Suprapubic skin (tissue), 4 donors: ENCODE data around the gene TMEM95. TPM values are rescaled to one million over a fixed set of nuclear protein-coding genes. Genes with fewer than 3 reads are reported as not detected.
"Not testable (repeated sequence)": the region's sequence is repeated elsewhere in the genome, so short reads cannot be mapped to it uniquely, and the experiment has no call there.

Experiments
- DNase-seq, 2 donors: peaks; one replicate each; pipeline ENCODE4 v3.0.0-alpha.2; 2019; ENCODE audit warnings: low spot score in 2 of 2
- H3K27ac ChIP-seq: fragments of 200-600 bp; sonication (generic); one replicate; pipeline ENCODE4 v1.5.1; 2019
- H3K27me3 ChIP-seq: fragments of 200-600 bp; sonication (generic); one replicate; pipeline ENCODE4 v1.5.1; 2019
- H3K36me3 ChIP-seq: fragments of 200-600 bp; sonication (generic); one replicate; pipeline ENCODE4 v1.5.1; 2019
- H3K4me1 ChIP-seq: fragments of 200-600 bp; sonication (generic); one replicate; pipeline ENCODE4 v1.5.1; 2019
- H3K4me3 ChIP-seq: fragments of 200-600 bp; sonication (generic); one replicate; pipeline ENCODE4 v1.5.1; 2019; ENCODE audit warnings: mild to moderate bottlenecking
- H3K9me3 ChIP-seq: fragments of 200-600 bp; sonication (generic); one replicate; pipeline ENCODE4 v1.5.1; 2019
- EP300 ChIP-seq: sonication (generic); formaldehyde crosslinking; IDR thresholded peaks from one replicate; pipeline ENCODE4 v1.6.1; 2017; ENCODE audit warnings: antibody characterized with exemption
- POLR2A ChIP-seq, 2 donors: fragments of 450-650 bp; IDR thresholded peaks; one replicate each; pipeline ENCODE4 v1.6.1; 2017; ENCODE audit warnings: antibody characterized with exemption in 2 of 2, mild to moderate bottlenecking in 2 of 2, moderate library complexity in 2 of 2
- POLR2AphosphoS5 ChIP-seq, 3 donors: sonication (generic); formaldehyde crosslinking; IDR thresholded peaks; one replicate each; pipeline ENCODE4 v1.6.1; 2017; ENCODE audit warnings: antibody characterized with exemption in 3 of 3
- WGBS: methylation state at CpG from one replicate; pipeline ENCODE4 v1.1.5; 2018; 5-methylcytosine and 5-hydroxymethylcytosine counted together
- total RNA-seq, 4 donors: library from RNA; depleted of rRNA; stranded (reverse); fragments of >200 nt; gene quantifications; one replicate each; pipeline ENCODE4 v1.1.0, GENCODE V29; 2016
- TF ChIP-seq, protein P1 (sequence below), 2 donors: fragments of 200-600 bp in 1 of 2; fragments of 450-650 bp in 1 of 2; sonication (generic) in 1 of 2; IDR thresholded peaks; one replicate each; pipeline ENCODE4 v1.5.1; 2016 to 2019; ENCODE audit warnings: antibody characterized with exemption in 2 of 2, mild to moderate bottlenecking in 1 of 2, moderate library complexity in 1 of 2

The TMEM95 gene
- total RNA-seq, 4 donors from 2014 or later: 0.44 TPM; not detected in 3

DNA sequence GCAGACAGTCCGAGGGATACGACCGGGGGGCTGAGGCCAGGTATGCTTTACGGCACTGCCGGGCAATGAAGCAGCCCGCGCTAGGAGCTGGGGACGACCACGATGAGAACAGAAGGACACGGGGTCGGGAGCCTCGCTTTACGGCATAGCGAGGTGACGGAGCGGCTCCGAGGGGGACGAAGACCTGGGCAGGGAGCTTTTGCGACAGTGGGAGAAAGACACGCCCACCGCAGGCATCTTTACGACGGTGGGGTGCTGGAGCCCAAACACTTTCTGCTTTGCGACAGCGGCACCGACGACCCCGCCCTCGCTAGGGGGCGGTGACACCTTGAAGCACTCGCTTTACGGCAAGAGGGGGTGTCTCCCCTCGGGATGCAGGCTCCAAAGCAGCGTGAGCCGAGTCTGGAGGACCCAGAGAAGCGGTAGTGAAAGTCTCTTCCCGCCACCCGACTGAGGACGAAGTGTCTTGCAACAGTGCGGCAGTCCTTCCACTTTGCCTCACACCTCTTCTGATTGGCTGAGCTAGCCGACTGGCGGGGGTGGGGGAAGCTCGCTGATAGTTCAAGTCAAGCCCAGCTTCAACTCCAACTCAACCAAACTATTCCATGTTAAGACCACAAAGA, 25.5 kb upstream of the TMEM95 start:
- Histone ChIP-seq H3K9me3 (no peaks in the 10 kb centered on the region), H3K36me3 (peaks cover 16% of the 10 kb centered on the region), H3K4me3 (peak overlapping the region; percentile 71), H3K27ac (peak overlapping the region; percentile 86), H3K4me1 (peaks cover 26% of the 10 kb centered on the region), H3K27me3 (no peaks in the 10 kb centered on the region)
- TF ChIP-seq POLR2A (IDR thresholded peaks at IDR 0.05) (peak in 1 of 2 donors; percentile 66), POLR2AphosphoS5 (IDR thresholded peaks at IDR 0.05) (peak in 2 of 3 donors; percentile 59 to 73), EP300 (no peak)
- TF ChIP-seq, protein P1, sequence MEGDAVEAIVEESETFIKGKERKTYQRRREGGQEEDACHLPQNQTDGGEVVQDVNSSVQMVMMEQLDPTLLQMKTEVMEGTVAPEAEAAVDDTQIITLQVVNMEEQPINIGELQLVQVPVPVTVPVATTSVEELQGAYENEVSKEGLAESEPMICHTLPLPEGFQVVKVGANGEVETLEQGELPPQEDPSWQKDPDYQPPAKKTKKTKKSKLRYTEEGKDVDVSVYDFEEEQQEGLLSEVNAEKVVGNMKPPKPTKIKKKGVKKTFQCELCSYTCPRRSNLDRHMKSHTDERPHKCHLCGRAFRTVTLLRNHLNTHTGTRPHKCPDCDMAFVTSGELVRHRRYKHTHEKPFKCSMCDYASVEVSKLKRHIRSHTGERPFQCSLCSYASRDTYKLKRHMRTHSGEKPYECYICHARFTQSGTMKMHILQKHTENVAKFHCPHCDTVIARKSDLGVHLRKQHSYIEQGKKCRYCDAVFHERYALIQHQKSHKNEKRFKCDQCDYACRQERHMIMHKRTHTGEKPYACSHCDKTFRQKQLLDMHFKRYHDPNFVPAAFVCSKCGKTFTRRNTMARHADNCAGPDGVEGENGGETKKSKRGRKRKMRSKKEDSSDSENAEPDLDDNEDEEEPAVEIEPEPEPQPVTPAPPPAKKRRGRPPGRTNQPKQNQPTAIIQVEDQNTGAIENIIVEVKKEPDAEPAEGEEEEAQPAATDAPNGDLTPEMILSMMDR (IDR thresholded peaks at IDR 0.05): no peak
- 0% methylated on average over 36 of the region's 43 CpGs for WGBS
- DNase-seq: peak; percentile 98

DNA sequence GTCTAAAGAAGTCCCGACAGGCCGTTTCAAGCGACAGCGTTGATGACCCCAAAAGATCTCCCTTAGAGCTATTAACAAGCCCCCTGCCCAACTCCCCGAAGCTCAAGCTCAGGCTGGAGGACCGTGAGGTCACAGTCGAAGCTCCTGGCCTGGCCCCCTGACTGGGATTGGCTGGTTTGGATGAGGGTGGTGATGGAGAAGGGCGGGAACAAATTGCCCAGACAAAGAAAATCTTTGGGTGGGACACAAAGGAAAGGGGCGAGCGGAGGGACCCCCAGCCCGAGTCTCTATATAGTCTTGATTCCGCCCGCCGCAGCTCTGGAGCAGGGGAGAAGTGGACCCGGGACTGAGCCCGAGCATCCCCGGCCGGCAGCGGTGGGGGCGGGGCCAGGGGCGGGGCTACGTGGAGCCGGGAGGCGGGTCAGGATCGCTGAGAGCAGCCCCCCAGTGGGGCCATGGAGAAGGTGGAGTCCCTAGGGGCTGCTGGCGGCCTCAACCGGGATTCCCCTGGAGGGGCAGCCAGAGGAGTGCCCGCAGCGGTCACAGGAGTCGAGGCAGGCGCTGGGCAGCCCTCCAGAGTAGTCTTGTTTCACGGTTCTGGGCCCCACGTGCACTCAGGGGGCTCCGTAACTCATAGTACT, 24.8 kb upstream of the TMEM95 start:
- peak overlapping the region; percentile 71 for H3K4me3 ChIP-seq
- peak in 1 of 2 donors; percentile 87 for DNase-seq
- no peaks in the 10 kb centered on the region for H3K27me3 ChIP-seq
- peaks cover 15% of the 10 kb centered on the region for H3K36me3 ChIP-seq
- no peaks in the 10 kb centered on the region for H3K9me3 ChIP-seq
- peaks cover 26% of the 10 kb centered on the region for H3K4me1 ChIP-seq
- TF ChIP-seq POLR2A (IDR thresholded peaks at IDR 0.05) (no peak), POLR2AphosphoS5 (IDR thresholded peaks at IDR 0.05) (no peak), EP300 (no peak)
- TF ChIP-seq, protein P1 (IDR thresholded peaks at IDR 0.05): no peak
- WGBS: 0% methylated on average over 17 of the region's 34 CpGs
- peak overlapping the region; percentile 86 for H3K27ac ChIP-seq

DNA sequence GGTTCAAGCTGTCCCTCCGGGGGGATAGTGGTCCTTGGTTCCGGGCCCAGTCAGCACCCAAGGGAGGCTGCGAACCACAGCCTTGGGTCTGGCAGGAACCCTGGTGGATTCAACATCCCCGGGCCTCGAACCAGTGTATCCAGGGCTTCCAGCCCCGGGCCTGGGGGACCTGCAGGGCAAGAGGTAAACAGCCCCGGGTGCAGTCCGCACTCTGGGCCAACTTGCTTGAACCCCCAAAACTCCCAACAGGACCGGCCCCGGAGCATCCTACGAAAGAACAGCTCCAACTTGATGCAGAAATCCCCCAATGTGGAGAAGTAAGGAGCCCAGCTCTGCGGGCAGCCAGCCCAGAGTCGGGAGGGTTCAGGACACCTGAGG, 24.3 kb upstream of the TMEM95 start:
- peaks cover 10% of the 10 kb centered on the region for H3K36me3 ChIP-seq
- peak overlapping the region; percentile 71 for H3K4me3 ChIP-seq
- 78% methylated on average over 6 of the region's 13 CpGs for WGBS
- peak overlapping the region; percentile 86 for H3K27ac ChIP-seq
- H3K4me1 ChIP-seq: peaks cover 26% of the 10 kb centered on the region
- H3K27me3 ChIP-seq: no peaks in the 10 kb centered on the region
- DNase-seq: no peak
- TF ChIP-seq POLR2AphosphoS5 (IDR thresholded peaks at IDR 0.05): no peak
- TF ChIP-seq EP300: no peak
- TF ChIP-seq, protein P1 (IDR thresholded peaks at IDR 0.05): no peak
- TF ChIP-seq POLR2A (IDR thresholded peaks at IDR 0.05): no peak
- no peaks in the 10 kb centered on the region for H3K9me3 ChIP-seq

DNA sequence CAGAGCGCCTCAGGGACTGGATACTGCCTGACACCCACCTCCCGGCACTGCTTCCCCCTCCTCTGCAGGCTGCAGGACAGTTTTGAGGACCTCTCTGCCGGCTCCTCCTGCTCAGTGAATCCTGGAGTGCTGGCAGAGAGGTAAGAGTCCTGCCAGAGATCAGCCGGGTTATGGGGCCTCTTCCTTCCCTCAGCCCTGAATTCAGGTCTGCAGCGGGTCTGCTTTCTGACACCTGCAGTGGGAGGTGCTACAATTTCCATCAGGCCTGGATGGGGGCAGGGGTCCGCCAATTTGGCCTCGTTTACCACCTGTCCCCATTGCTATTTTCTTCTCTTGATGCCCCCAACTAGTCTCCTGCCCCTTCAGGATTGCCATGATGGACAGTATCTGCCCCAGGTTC, 22.8 kb upstream of the TMEM95 start:
- H3K36me3 ChIP-seq: no peaks in the 10 kb centered on the region
- H3K4me3 ChIP-seq: no peak overlapping the region
- H3K27me3 ChIP-seq: peaks cover 8% of the 10 kb centered on the region
- H3K9me3 ChIP-seq: no peaks in the 10 kb centered on the region
- TF ChIP-seq, protein P1 (IDR thresholded peaks at IDR 0.05): no peak
- no peak overlapping the region for H3K27ac ChIP-seq
- WGBS: 33% methylated on average over 6 of the region's 7 CpGs
- peaks cover 26% of the 10 kb centered on the region for H3K4me1 ChIP-seq
- no peak for DNase-seq

DNA sequence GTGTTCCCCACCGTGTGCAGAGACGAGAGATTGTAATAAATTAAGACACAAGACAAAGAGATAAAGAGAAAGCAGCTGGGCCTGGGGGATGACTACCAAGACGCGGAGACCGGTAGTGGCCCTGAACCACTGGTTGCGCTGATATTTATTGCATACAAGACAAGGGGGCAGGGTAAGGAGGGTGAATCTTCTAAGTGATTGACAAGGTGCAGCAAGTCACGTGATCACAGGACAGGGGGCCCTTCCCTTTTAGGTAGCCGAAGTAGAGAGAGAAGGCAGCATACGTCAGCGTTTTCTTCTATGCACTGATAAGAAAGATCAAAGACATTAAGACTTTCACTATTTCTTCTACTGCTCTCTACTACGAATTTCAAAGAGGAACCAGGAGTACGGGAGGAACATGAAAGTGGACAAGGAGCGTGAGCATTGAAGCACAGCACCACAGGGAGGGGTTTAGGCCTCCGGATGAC, 22.3 kb upstream of the TMEM95 start:
- not testable (repeated sequence) for H3K36me3 ChIP-seq, H3K27me3 ChIP-seq, H3K27ac ChIP-seq, H3K4me3 ChIP-seq, DNase-seq, H3K9me3 ChIP-seq
- 39% methylated on average over 14 of the region's 14 CpGs for WGBS
- peaks cover 23% of the 10 kb centered on the region for H3K4me1 ChIP-seq
